PFSK-1 (cell line): Measurements from ENCODE around the gene ADAM10.

Source experiments
- FOXP2 ChIP-seq: optimal IDR thresholded peaks from 2 replicates; pipeline ENCODE3; 2011; ENCODE audit warnings: borderline replicate concordance, control low read depth, inconsistent platforms; ENCODE audit not compliant: insufficient read depth; ENCODE audit errors: extremely low read length, extremely low read depth
- POLR2AphosphoS5 ChIP-seq: IDR thresholded peaks from 2 replicates; pipeline ENCODE4 v1.6.1; 2012; ENCODE audit warnings: low read depth, mild to moderate bottlenecking, control low read depth, low read length, moderate library complexity
- SIN3A ChIP-seq: IDR thresholded peaks from 2 replicates; pipeline ENCODE4 v1.6.1; 2012; ENCODE audit warnings: mild to moderate bottlenecking, low read length, moderate library complexity, borderline replicate concordance; ENCODE audit not compliant: insufficient read depth
- TAF1 ChIP-seq: IDR thresholded peaks from 2 replicates; pipeline ENCODE4 v1.6.1; 2012; ENCODE audit warnings: low read length, control low read depth, borderline replicate concordance; ENCODE audit not compliant: insufficient read depth
- TF ChIP-seq, protein P1 (sequence below), 2 experiments: IDR thresholded peaks; 2 replicates each; pipeline versions ENCODE4 v1.6.1 to v1.8.0; 2011 to 2012; ENCODE audit warnings: low read depth in 2 of 2, low read length in 2 of 2, control low read depth in 1 of 2, inconsistent platforms in 1 of 2, mild to moderate bottlenecking in 1 of 2, moderate library complexity in 1 of 2; ENCODE audit not compliant: insufficient read depth in 1 of 2

The ADAM10 gene

DNA sequence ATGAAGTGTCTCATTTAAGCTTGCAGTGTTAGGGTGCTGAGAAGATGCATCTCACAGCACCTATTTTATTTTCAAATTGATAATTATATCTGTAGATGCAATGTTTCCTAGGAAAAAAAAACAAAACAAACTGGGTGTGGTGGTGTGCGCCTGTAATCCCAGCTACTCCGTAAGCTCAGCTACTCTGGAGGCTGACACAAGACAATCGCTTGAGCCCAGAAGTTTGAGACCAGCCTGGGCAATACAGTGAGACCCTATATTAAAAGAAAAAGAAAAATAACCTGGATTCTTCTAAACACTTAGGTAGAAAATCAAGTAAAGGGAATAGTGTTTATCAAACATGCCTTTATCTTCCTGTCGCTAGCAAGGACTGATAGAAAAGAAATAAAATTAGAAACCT is 23.5 kb upstream of the ADAM10 start:
- TF ChIP-seq SIN3A (no peak), FOXP2 (no peak), POLR2AphosphoS5 (no peak), TAF1 (no peak)
- TF ChIP-seq, protein P1, sequence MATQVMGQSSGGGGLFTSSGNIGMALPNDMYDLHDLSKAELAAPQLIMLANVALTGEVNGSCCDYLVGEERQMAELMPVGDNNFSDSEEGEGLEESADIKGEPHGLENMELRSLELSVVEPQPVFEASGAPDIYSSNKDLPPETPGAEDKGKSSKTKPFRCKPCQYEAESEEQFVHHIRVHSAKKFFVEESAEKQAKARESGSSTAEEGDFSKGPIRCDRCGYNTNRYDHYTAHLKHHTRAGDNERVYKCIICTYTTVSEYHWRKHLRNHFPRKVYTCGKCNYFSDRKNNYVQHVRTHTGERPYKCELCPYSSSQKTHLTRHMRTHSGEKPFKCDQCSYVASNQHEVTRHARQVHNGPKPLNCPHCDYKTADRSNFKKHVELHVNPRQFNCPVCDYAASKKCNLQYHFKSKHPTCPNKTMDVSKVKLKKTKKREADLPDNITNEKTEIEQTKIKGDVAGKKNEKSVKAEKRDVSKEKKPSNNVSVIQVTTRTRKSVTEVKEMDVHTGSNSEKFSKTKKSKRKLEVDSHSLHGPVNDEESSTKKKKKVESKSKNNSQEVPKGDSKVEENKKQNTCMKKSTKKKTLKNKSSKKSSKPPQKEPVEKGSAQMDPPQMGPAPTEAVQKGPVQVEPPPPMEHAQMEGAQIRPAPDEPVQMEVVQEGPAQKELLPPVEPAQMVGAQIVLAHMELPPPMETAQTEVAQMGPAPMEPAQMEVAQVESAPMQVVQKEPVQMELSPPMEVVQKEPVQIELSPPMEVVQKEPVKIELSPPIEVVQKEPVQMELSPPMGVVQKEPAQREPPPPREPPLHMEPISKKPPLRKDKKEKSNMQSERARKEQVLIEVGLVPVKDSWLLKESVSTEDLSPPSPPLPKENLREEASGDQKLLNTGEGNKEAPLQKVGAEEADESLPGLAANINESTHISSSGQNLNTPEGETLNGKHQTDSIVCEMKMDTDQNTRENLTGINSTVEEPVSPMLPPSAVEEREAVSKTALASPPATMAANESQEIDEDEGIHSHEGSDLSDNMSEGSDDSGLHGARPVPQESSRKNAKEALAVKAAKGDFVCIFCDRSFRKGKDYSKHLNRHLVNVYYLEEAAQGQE (IDR thresholded peaks at IDR 0.05; ENCODE audit: insufficient read depth in 1 of 2, low read depth in 2 of 2, low read length in 2 of 2): no peak

DNA sequence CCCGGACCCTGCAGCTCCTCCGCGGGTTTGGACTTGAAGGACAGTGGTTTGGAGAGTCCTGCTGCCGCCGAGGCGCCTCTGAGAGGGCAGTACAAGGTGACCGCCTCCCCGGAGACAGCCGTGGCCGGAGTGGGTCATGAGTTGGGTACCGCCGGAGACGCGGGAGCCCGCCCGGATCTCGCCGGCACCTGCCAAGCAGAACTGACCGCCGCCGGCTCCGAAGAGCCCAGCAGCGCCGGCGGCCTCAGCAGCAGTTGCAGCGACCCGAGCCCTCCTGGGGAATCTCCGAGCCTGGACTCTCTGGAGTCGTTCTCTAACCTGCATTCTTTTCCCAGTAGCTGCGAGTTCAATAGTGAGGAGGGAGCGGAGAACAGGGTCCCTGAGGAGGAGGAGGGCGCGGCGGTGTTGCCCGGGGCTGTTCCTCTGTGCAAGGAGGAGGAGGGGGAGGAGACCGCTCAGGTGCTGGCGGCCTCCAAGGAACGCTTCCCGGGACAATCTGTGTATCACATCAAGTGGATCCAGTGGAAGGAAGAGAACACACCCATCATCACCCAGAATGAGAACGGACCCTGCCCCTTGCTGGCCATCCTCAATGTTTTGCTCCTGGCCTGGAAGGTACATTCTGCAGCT is 22.2 kb upstream of the ADAM10 start:
- TF ChIP-seq TAF1 (no peak), POLR2AphosphoS5 (no peak), SIN3A (no peak), FOXP2 (no peak)
- TF ChIP-seq, protein P1 (IDR thresholded peaks at IDR 0.05; ENCODE audit: insufficient read depth in 1 of 2, low read depth in 2 of 2, low read length in 2 of 2): no peak

DNA sequence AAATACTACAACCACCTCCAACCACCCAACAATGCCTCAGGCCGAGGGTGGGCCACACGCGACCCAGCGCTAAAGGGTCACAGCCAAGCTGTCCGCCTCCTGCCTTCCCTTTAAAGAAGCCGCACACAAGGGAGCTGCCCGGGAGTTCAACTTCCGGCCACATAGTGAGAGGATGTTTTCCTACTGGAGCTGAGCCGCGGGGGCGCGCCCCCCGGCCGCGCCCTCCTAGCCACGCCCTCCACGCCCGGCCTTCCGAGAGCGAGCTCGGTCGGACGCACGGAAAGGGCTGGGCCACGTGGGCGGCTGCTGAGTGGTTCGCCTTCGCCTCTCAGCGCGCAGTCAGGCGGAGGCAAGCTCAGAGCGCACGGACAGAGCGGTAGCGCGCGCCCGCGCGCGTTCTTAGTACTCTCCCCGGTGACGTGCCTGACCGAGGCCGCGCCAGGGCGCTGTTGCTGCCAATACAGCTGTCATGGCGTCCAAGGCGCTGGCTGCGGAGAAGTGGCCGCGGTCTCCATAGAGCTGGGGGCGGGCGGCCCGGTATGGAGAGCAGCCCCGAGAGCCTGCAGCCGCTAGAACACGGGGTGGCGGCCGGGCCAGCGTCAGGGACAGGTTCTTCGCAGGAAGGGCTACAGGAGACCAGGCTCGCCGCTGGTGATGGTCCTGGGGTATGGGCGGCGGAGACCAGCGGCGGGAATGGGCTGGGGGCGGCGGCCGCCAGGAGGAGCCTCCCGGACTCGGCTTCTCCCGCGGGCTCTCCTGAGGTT is 21.5 kb upstream of the ADAM10 start, which contains the start of gene MINDY2:
Gene MINDY2, plus strand, starts transcription at position 446 of the 764 bp plus-strand sequence. Its CDS starts 94 bp downstream, at position 540.
- TF ChIP-seq FOXP2 (peak; percentile 74), POLR2AphosphoS5 (peak; percentile 69), SIN3A (peak; percentile 84; the same call in 1 of the 2 replicates), TAF1 (peak; percentile 57; the same call in 1 of the 2 replicates)
- TF ChIP-seq, protein P1 (IDR thresholded peaks at IDR 0.05; ENCODE audit: insufficient read depth in 1 of 2, low read depth in 2 of 2, low read length in 2 of 2): 0 out of 4 replicates have a peak, but pooled peaks of 1 of the 2 experiments have one; percentile 10

DNA sequence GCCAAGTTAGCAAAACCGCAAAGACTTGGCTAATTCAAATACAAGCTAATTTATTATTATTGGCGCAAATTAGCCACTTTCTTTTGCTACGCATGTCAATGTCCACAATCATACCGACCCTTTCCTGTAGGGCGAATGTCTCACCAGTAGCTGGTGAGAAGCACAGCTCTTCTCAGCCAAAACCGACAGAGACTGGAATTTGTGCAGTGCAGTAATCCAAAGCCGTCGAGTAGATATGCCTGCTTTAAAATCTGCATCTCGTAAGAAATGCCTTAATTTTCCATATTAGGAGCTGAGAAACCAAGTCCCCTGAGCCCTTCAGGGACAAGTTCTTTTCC is 21.0 kb upstream of the ADAM10 start:
- TF ChIP-seq, protein P1 (IDR thresholded peaks at IDR 0.05; ENCODE audit: insufficient read depth in 1 of 2, low read depth in 2 of 2, low read length in 2 of 2): no peak
- TF ChIP-seq POLR2AphosphoS5 (no peak), FOXP2 (no peak), TAF1 (no peak), SIN3A (no peak)
